GM21367 (cell line): ENCODE results near the gene MED25.

ENCODE experiments used
- ATAC-seq: cut with Tn5 transposase; IDR thresholded peaks from one replicate; pipeline ENCODE4 v1.9.1; 2021; ENCODE audit not compliant: unreplicated experiment

MED25 gene

GRCh38 chr19:49798574-49798973, 19.5 kb upstream of the MED25 start:
- ATAC-seq = no peak

- no peak for ATAC-seq
Observed at GRCh38 chr19:49799271-49799797, 18.8 kb upstream of the MED25 start.

GRCh38 chr19:49799798-49800376, 18.2 kb upstream of the MED25 start:
- no peak for ATAC-seq

- no peak for ATAC-seq
Observed at GRCh38 chr19:49800771-49801170, 17.3 kb upstream of the MED25 start.

GRCh38 chr19:49801401-49801888, 16.6 kb upstream of the MED25 start:
- no peak for ATAC-seq

GRCh38 chr19:49801966-49802661, 16.0 kb upstream of the MED25 start:
- no peak for ATAC-seq

- no peak for ATAC-seq
Observed at GRCh38 chr19:49802836-49803528, 15.1 kb upstream of the MED25 start.

- ATAC-seq = no peak
Observed at GRCh38 chr19:49803529-49803856, 14.6 kb upstream of the MED25 start.

GRCh38 chr19:49805822-49806619, 12.1 kb upstream of the MED25 start:
- ATAC-seq = no peak

- no peak for ATAC-seq
Observed at GRCh38 chr19:49806620-49806959, 11.5 kb upstream of the MED25 start.

GRCh38 chr19:49807058-49807903, 10.8 kb upstream of the MED25 start:
- ATAC-seq = no peak

- no peak for ATAC-seq
Observed at GRCh38 chr19:49807904-49808675, 10.0 kb upstream of the MED25 start.

GRCh38 chr19:49808711-49809159, 9.4 kb upstream of the MED25 start:
- no peak for ATAC-seq

GRCh38 chr19:49809160-49809940, 8.7 kb upstream of the MED25 start:
- ATAC-seq = no peak

- ATAC-seq = no peak
Observed at GRCh38 chr19:49809941-49810389, 8.1 kb upstream of the MED25 start.

GRCh38 chr19:49811328-49811727, 6.8 kb upstream of the MED25 start:
- no peak for ATAC-seq

- no peak for ATAC-seq
Observed at GRCh38 chr19:49812452-49812996, 5.6 kb upstream of the MED25 start.
